HCT116 (cell line): ENCODE results near the gene RRH. TPM values are rescaled to one million over a fixed set of nuclear protein-coding genes. Genes with fewer than 3 reads are reported as not detected.
"Not testable (repeated sequence)": the region's sequence is repeated elsewhere in the genome, so short reads cannot be mapped to it uniquely, and the experiment has no call there.

ENCODE experiments used
- ATAC-seq: fragments of 200-7000 bp; cut with Tn5 transposase; 2 replicates; pipeline ENCODE4 v1.9.1; 2020; ENCODE audit warnings: mild to moderate bottlenecking, moderate library complexity
- BruUV-seq: library from RNA; stranded (reverse); fragments of 400-500 nt; replicated peaks from 2 replicates; lab custom pipeline; 2021; lab: Mats Ljungman, UMichigan
- CTCF ChIA-PET: fragments of 300-600 bp; sonication (Branson Sonifier 250); formaldehyde crosslinking; loops from one replicate; lab custom pipeline; 2021; ENCODE audit warnings: antibody characterized with exemption; lab: Charles Lee
- POLR2A ChIA-PET: fragments of 300-600, 350-600 bp; sonication (Branson Sonifier 250); formaldehyde crosslinking; loops from one replicate; lab custom pipeline; 2021; ENCODE audit warnings: antibody characterized with exemption; lab: Charles Lee
- RAD21 ChIA-PET, 2 experiments: fragments of 300-600 bp; sonication (Branson Sonifier 250); formaldehyde crosslinking; loops; one replicate each; lab custom pipeline; 2023; ENCODE audit warnings: low total read pairs in 2 of 2; ENCODE audit not compliant: uncharacterized antibody in 2 of 2, unreplicated experiment in 2 of 2, low non-redundant PET in 1 of 2; lab: Charles Lee
- DNase-seq: peaks from one replicate; pipeline ENCODE4 v3.0.0-alpha.2; 2010; ENCODE audit warnings: low read depth, low spot score
- H2AFZ ChIP-seq: fragments of 200-600 bp; shearing (Covaris generic), sonication (generic); 2 replicates; pipeline ENCODE4 v1.6.1; 2017; ENCODE audit warnings: low read depth, mixed run types, mixed read lengths, antibody characterized with exemption, low read length; ENCODE audit not compliant: poor library complexity, severe bottlenecking
- H3K27ac ChIP-seq: 2 replicates; pipeline ENCODE4 v1.5.1; 2012; ENCODE audit warnings: low read depth, low read length
- H3K27me3 ChIP-seq: fragments of 200-600 bp; sonication (generic); 2 replicates; pipeline ENCODE4 v1.6.1; 2016; ENCODE audit warnings: mixed run types, low read length, mixed read lengths; ENCODE audit not compliant: insufficient read depth
- H3K36me3 ChIP-seq, 2 experiments: fragments of 200-500 bp in 1 of 2; fragments of 200-600 bp in 1 of 2; sonication (Bioruptor generic) in 1 of 2; sonication (generic) in 1 of 2; 2 replicates each; pipeline versions ENCODE4 v1.5.1 to v1.6.1; 2014 to 2016; ENCODE audit warnings: low read length in 2 of 2, inconsistent platforms in 1 of 2, mixed read lengths in 1 of 2, mixed run types in 1 of 2; ENCODE audit not compliant: insufficient read depth in 2 of 2, control insufficient read depth in 1 of 2
- H3K4me1 ChIP-seq, 2 experiments: fragments of 200-600 bp in 1 of 2; sonication (generic) in 1 of 2; 2 replicates each; pipeline versions ENCODE4 v1.5.1 to v1.6.1; 2012 to 2017; ENCODE audit warnings: low read length in 2 of 2, inconsistent platforms in 1 of 2, mild to moderate bottlenecking in 1 of 2, mixed read lengths in 1 of 2, mixed run types in 1 of 2, moderate library complexity in 1 of 2; ENCODE audit not compliant: insufficient read depth in 2 of 2, control insufficient read depth in 1 of 2
- H3K4me2 ChIP-seq: fragments of 200-600 bp; sonication (generic); 2 replicates; pipeline ENCODE4 v1.6.1; 2017; ENCODE audit warnings: mixed run types, low read length, mixed read lengths
- H3K4me3 ChIP-seq, 2 experiments: fragments of 200-600 bp in 1 of 2; sonication (generic) in 1 of 2; replicated peaks in 1 of 2; 2 replicates each; pipeline ENCODE4 v1.5.1; 2011 to 2016; ENCODE audit warnings: low read length in 2 of 2, control low read depth in 1 of 2, low read depth in 1 of 2, mild to moderate bottlenecking in 1 of 2, mixed read lengths in 1 of 2, mixed run types in 1 of 2
- H3K79me2 ChIP-seq: fragments of 200-600 bp; sonication (generic); 2 replicates; pipeline ENCODE4 v1.6.1; 2017; ENCODE audit warnings: mild to moderate bottlenecking, mixed run types, low read length, moderate library complexity, mixed read lengths; ENCODE audit not compliant: insufficient read depth
- H3K9ac ChIP-seq: fragments of 200-600 bp; sonication (generic); 2 replicates; pipeline ENCODE4 v1.6.1; 2016; ENCODE audit warnings: low read length, mixed read lengths
- H3K9me2 ChIP-seq: fragments of 200-600 bp; sonication (generic), shearing (Covaris generic); 2 replicates; pipeline ENCODE4 v1.6.1; 2017; ENCODE audit warnings: mixed run types, mild to moderate bottlenecking, moderate library complexity; ENCODE audit not compliant: insufficient read depth
- H3K9me3 ChIP-seq, 2 experiments: fragments of 200-500 bp in 1 of 2; fragments of 200-600 bp in 1 of 2; sonication (Bioruptor generic) in 1 of 2; sonication (generic) in 1 of 2; 2 replicates each; pipeline ENCODE4 v1.6.1; 2014 to 2017; ENCODE audit warnings: low read length in 2 of 2, mixed read lengths in 2 of 2, inconsistent platforms in 1 of 2, low read depth in 1 of 2, mild to moderate bottlenecking in 1 of 2, mixed run types in 1 of 2, moderate library complexity in 1 of 2; ENCODE audit not compliant: control insufficient read depth in 1 of 2, insufficient read depth in 1 of 2
- H4K20me1 ChIP-seq: fragments of 200-600 bp; sonication (generic), shearing (Covaris generic); 2 replicates; pipeline ENCODE4 v1.6.1; 2017; ENCODE audit warnings: mixed run types, mild to moderate bottlenecking, moderate library complexity; ENCODE audit not compliant: insufficient read depth
- EZH2phosphoT487 ChIP-seq: fragments of 200-600 bp; IDR thresholded peaks from 2 replicates; pipeline ENCODE4 v1.6.1; 2018; ENCODE audit warnings: antibody characterized with exemption, borderline replicate concordance
- SP1 ChIP-seq: IDR thresholded peaks from 2 replicates; pipeline ENCODE4 v1.6.1; 2012; ENCODE audit warnings: low read depth
- intact Hi-C: fragments of 100-400 bp; cut with micrococcal nuclease; formaldehyde crosslinking; loops from 2 replicates; pipeline ENCODE4 v1.10.0; 2022
- total RNA-seq: library from RNA; stranded (reverse); gene quantifications from one replicate; pipeline ENCODE4 v1.2.1, GENCODE V29; 2021; ENCODE audit not compliant: unreplicated experiment
- TF ChIP-seq, protein P1 (sequence below): IDR thresholded peaks from 2 replicates; pipeline ENCODE4 v1.6.1; 2011; ENCODE audit warnings: mild to moderate bottlenecking, low read length, moderate library complexity; ENCODE audit not compliant: insufficient replicate concordance; ENCODE audit errors: extremely low read depth
- TF ChIP-seq, protein P2 (sequence below): IDR thresholded peaks from 2 replicates; pipeline ENCODE4 v1.6.1; 2012
- TF ChIP-seq, protein P3 (sequence below), 3 experiments: fragments of 200-600 bp in 1 of 3; sonication (generic) in 1 of 3; IDR thresholded peaks in 2 of 3; conservative IDR thresholded peaks in 1 of 3; 2 replicates each; pipeline ENCODE4 v1.5.1; 2012 to 2017; ENCODE audit warnings: low read depth in 2 of 3, low read length in 2 of 3, antibody characterized with exemption in 1 of 3, borderline replicate concordance in 1 of 3, control low read depth in 1 of 3, mild to moderate bottlenecking in 1 of 3, mixed read lengths in 1 of 3, mixed run types in 1 of 3, moderate library complexity in 1 of 3; ENCODE audit not compliant: insufficient read depth in 1 of 3

Gene RRH
- total RNA-seq, 1 experiment from 2014 or later = 0.42 TPM

DNA sequence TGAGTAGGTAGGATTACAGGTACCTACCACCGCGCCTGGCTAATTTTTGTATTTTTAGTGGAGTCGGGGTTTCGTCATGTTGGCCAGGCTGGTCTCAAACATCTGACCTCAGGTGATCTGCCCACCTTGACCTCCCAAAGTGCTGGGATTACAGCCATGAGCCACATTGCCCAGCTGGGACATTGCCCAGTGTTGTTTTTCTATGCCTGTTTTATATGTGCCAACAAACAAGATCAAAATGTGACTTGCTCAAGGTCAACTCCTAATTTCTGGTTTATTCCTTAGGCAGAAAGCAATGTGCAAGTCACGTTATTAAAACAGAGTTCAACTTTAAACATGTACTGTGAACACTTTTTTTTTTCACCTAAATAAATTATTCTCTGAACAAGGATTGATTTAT lies 22.8 kb downstream of the RRH start (continued):
- TF ChIP-seq, protein P1, sequence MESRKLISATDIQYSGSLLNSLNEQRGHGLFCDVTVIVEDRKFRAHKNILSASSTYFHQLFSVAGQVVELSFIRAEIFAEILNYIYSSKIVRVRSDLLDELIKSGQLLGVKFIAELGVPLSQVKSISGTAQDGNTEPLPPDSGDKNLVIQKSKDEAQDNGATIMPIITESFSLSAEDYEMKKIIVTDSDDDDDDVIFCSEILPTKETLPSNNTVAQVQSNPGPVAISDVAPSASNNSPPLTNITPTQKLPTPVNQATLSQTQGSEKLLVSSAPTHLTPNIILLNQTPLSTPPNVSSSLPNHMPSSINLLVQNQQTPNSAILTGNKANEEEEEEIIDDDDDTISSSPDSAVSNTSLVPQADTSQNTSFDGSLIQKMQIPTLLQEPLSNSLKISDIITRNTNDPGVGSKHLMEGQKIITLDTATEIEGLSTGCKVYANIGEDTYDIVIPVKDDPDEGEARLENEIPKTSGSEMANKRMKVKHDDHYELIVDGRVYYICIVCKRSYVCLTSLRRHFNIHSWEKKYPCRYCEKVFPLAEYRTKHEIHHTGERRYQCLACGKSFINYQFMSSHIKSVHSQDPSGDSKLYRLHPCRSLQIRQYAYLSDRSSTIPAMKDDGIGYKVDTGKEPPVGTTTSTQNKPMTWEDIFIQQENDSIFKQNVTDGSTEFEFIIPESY = no peak
- TF ChIP-seq, protein P2, sequence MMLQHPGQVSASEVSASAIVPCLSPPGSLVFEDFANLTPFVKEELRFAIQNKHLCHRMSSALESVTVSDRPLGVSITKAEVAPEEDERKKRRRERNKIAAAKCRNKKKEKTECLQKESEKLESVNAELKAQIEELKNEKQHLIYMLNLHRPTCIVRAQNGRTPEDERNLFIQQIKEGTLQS = no peak
- no peak for TF ChIP-seq SP1
- TF ChIP-seq, protein P3, sequence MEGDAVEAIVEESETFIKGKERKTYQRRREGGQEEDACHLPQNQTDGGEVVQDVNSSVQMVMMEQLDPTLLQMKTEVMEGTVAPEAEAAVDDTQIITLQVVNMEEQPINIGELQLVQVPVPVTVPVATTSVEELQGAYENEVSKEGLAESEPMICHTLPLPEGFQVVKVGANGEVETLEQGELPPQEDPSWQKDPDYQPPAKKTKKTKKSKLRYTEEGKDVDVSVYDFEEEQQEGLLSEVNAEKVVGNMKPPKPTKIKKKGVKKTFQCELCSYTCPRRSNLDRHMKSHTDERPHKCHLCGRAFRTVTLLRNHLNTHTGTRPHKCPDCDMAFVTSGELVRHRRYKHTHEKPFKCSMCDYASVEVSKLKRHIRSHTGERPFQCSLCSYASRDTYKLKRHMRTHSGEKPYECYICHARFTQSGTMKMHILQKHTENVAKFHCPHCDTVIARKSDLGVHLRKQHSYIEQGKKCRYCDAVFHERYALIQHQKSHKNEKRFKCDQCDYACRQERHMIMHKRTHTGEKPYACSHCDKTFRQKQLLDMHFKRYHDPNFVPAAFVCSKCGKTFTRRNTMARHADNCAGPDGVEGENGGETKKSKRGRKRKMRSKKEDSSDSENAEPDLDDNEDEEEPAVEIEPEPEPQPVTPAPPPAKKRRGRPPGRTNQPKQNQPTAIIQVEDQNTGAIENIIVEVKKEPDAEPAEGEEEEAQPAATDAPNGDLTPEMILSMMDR (IDR thresholded peaks at IDR 0.05 in 2 of 3, conservative IDR thresholded peaks at IDR 0.05 in 1 of 3; ENCODE audit: borderline replicate concordance in 1 of 3, insufficient read depth in 1 of 3, low read depth in 2 of 3, low read length in 2 of 3) = no peak
- no peak for TF ChIP-seq EZH2phosphoT487

DNA sequence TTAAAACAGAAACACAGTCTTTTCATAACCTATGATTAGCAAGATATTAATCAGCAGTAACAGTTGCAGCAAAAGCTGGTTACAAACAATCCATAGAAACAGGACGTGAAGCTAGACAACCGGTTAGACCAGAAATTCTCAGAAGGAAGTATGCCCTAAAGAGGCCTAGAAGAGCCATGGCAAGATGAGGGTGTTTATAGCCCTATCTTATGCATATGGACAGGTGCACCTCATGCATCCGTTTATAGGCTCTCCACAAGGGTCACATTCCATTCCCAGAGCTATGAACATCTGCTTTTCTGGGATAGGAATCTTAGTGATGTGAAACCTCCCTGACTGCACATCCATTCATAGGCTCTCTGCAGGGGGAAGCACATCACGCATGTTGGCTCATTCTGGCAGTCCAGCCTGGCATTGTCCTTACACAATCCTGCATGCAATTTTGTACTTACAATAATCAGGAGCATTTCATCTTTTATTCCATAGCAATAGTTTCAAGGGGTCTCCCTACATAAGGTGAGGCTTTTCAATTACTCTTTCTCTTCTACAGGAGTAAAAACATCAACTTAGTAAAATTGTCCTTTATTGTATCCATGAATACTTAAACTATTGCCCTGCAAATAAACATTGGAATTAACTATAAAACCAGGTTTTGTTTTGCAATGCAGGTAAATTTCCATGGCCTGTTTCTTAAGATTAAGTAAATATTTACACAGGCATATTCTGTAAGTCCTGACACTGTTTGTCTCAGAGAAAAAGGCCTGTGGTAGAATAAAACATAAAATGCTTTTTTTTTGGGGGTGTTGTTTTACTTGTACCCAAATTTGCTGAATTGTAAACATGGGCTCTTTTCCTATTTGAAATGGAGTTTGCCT lies 31.9 kb downstream of the RRH start:
- POLR2A ChIA-PET, H3K9ac ChIP-seq: not testable (repeated sequence)

More for the DNA sequence above, 31.9 kb downstream of the RRH start:
- BruUV-seq, H3K9me3 ChIP-seq, H3K9me2 ChIP-seq, H3K4me3 ChIP-seq, H3K27me3 ChIP-seq, H2AFZ ChIP-seq, CTCF ChIA-PET, H3K4me1 ChIP-seq, H3K36me3 ChIP-seq, H3K4me2 ChIP-seq, DNase-seq, intact Hi-C loops, ATAC-seq, RAD21 ChIA-PET, H3K79me2 ChIP-seq, H3K27ac ChIP-seq, H4K20me1 ChIP-seq: not testable (repeated sequence)
